H9 (cell line): Measurements from ENCODE around the gene TRIM9. TPM values are rescaled to one million over a fixed set of nuclear protein-coding genes. Genes with fewer than 3 reads are reported as not detected.

Experiments
- DNase-seq: peaks from one replicate; pipeline ENCODE4 v3.0.0-alpha.2; 2017
- H2AFZ ChIP-seq: one replicate; pipeline ENCODE4 v1.6.1; 2013; ENCODE audit warnings: mild to moderate bottlenecking, low read length, control low read depth, moderate library complexity
- H2AK5ac ChIP-seq: 2 replicates; pipeline ENCODE4 v1.6.1; 2013; ENCODE audit warnings: low read length, control low read depth, mixed read lengths; ENCODE audit not compliant: insufficient read length
- H2BK120ac ChIP-seq: one replicate; pipeline ENCODE4 v1.6.1; 2013; ENCODE audit warnings: low read depth, mild to moderate bottlenecking, low read length, control low read depth, inconsistent platforms; ENCODE audit not compliant: poor library complexity, severe bottlenecking
- H2BK12ac ChIP-seq: 2 replicates; pipeline ENCODE4 v1.6.1; 2013; ENCODE audit warnings: low read length, control low read depth, mixed read lengths, low read depth; ENCODE audit not compliant: insufficient read length
- H2BK15ac ChIP-seq: 2 replicates; pipeline ENCODE4 v1.6.1; 2013; ENCODE audit warnings: low read depth, low read length, control low read depth
- H2BK20ac ChIP-seq: one replicate; pipeline ENCODE4 v1.6.1; 2013; ENCODE audit warnings: low read depth, mild to moderate bottlenecking, low read length, control low read depth, inconsistent platforms; ENCODE audit not compliant: poor library complexity, severe bottlenecking
- H2BK5ac ChIP-seq: 2 replicates; pipeline ENCODE4 v1.6.1; 2013; ENCODE audit warnings: low read length, control low read depth, mixed read lengths; ENCODE audit not compliant: insufficient read length
- H3K14ac ChIP-seq: 2 replicates; pipeline ENCODE4 v1.6.1; 2013; ENCODE audit warnings: low read length, control low read depth; ENCODE audit not compliant: insufficient read depth
- H3K18ac ChIP-seq: 2 replicates; pipeline ENCODE4 v1.6.1; 2013; ENCODE audit warnings: low read depth, mild to moderate bottlenecking, mixed read lengths, low read length, control low read depth; ENCODE audit not compliant: insufficient read length
- H3K23ac ChIP-seq: 2 replicates; pipeline ENCODE4 v1.6.1; 2013; ENCODE audit warnings: low read length, control low read depth, mixed read lengths, low read depth; ENCODE audit not compliant: insufficient read length
- H3K23me2 ChIP-seq: 2 replicates; pipeline ENCODE4 v1.6.1; 2013; ENCODE audit warnings: low read depth, mild to moderate bottlenecking, mixed read lengths, low read length, control low read depth; ENCODE audit not compliant: insufficient read length, poor library complexity, severe bottlenecking
- H3K27ac ChIP-seq: 2 replicates; pipeline ENCODE4 v1.5.1; 2013; ENCODE audit warnings: low read length, control low read depth, mixed read lengths, low read depth; ENCODE audit not compliant: insufficient read length
- H3K27me3 ChIP-seq: 2 replicates; pipeline ENCODE4 v1.6.1; 2013; ENCODE audit warnings: low read length, control low read depth, inconsistent platforms; ENCODE audit not compliant: insufficient read depth
- H3K4ac ChIP-seq: 2 replicates; pipeline ENCODE4 v1.6.1; 2013; ENCODE audit warnings: low read depth, mild to moderate bottlenecking, control low read depth, inconsistent platforms, low read length, moderate library complexity
- H3K4me1 ChIP-seq: 2 replicates; pipeline ENCODE4 v1.6.1; 2013; ENCODE audit warnings: low read length, control low read depth, inconsistent platforms; ENCODE audit not compliant: insufficient read depth
- H3K4me2 ChIP-seq: 2 replicates; pipeline ENCODE4 v1.6.1; 2013; ENCODE audit warnings: low read length, control low read depth, mixed read lengths; ENCODE audit not compliant: insufficient read length, insufficient read depth
- H3K56ac ChIP-seq: 2 replicates; pipeline ENCODE4 v1.6.1; 2013; ENCODE audit warnings: low read depth, mild to moderate bottlenecking, mixed read lengths, low read length, control low read depth; ENCODE audit not compliant: insufficient read length
- H3K79me1 ChIP-seq: 2 replicates; pipeline ENCODE4 v1.6.1; 2013; ENCODE audit warnings: low read depth, mild to moderate bottlenecking, moderate library complexity, low read length, control low read depth, inconsistent platforms; ENCODE audit not compliant: insufficient read depth, poor library complexity, severe bottlenecking
- H3K79me2 ChIP-seq: 2 replicates; pipeline ENCODE4 v1.6.1; 2013; ENCODE audit warnings: low read length, control low read depth, inconsistent platforms; ENCODE audit not compliant: insufficient read depth
- H3K9ac ChIP-seq: 2 replicates; pipeline ENCODE4 v1.6.1; 2013; ENCODE audit warnings: low read length, control low read depth, mixed read lengths; ENCODE audit not compliant: insufficient read length; ENCODE audit errors: extremely low read depth
- H3K9me3 ChIP-seq: one replicate; pipeline ENCODE4 v1.6.1; 2013; ENCODE audit warnings: low read depth, low read length, inconsistent platforms; ENCODE audit not compliant: control insufficient read depth
- H3T11ph ChIP-seq: one replicate; pipeline ENCODE4 v1.6.1; 2013; ENCODE audit warnings: mild to moderate bottlenecking, low read length, control low read depth, inconsistent platforms
- H4K20me1 ChIP-seq: one replicate; pipeline ENCODE4 v1.6.1; 2013; ENCODE audit not compliant: control insufficient read depth, insufficient read length, insufficient read depth
- H4K5ac ChIP-seq: 2 replicates; pipeline ENCODE4 v1.6.1; 2013; ENCODE audit warnings: low read depth, mild to moderate bottlenecking, mixed read lengths, low read length, control low read depth; ENCODE audit not compliant: insufficient read length
- H4K8ac ChIP-seq: replicated peaks from 2 replicates; pipeline ENCODE4 v1.6.1; 2013; ENCODE audit warnings: low read length, control low read depth, mixed read lengths, low read depth; ENCODE audit not compliant: insufficient read length
- H4K91ac ChIP-seq: 2 replicates; pipeline ENCODE4 v1.6.1; 2013; ENCODE audit warnings: low read depth, mild to moderate bottlenecking, moderate library complexity, mixed read lengths, low read length, control low read depth; ENCODE audit not compliant: insufficient read length
- H3K27ac Mint-ChIP-seq, 3 experiments: 2 replicates in 2 of 3; 3 replicates in 1 of 3; pipeline ENCODE4 v1.8.0; 2020 to 2021; ENCODE audit warnings: mixed read lengths in 3 of 3, mild to moderate bottlenecking in 1 of 3, moderate library complexity in 1 of 3
- H3K27me3 Mint-ChIP-seq: 2 replicates; pipeline ENCODE4 v1.8.0; 2021; ENCODE audit warnings: low read depth, mild to moderate bottlenecking, moderate library complexity, mixed read lengths
- H3K36me3 Mint-ChIP-seq, 3 experiments: 2 replicates in 2 of 3; 3 replicates in 1 of 3; pipeline ENCODE4 v1.8.0; 2020 to 2021; ENCODE audit warnings: low read depth in 3 of 3, mixed read lengths in 3 of 3; ENCODE audit not compliant: insufficient read depth in 1 of 3
- H3K4me1 Mint-ChIP-seq, 2 experiments: 2 replicates each; pipeline ENCODE4 v1.8.0; 2020; ENCODE audit warnings: mixed read lengths in 2 of 2
- H3K4me3 Mint-ChIP-seq, 2 experiments: 2 replicates in 1 of 2; 3 replicates in 1 of 2; pipeline ENCODE4 v1.8.0; 2020 to 2021; ENCODE audit warnings: mild to moderate bottlenecking in 2 of 2, mixed read lengths in 2 of 2, moderate library complexity in 1 of 2
- H3K9me3 Mint-ChIP-seq, 2 experiments: 2 replicates in 1 of 2; 3 replicates in 1 of 2; pipeline ENCODE4 v1.8.0; 2020; ENCODE audit warnings: mild to moderate bottlenecking in 2 of 2, mixed read lengths in 2 of 2, moderate library complexity in 1 of 2
- CTCF ChIP-seq: fragments of 200-600 bp; sonication (generic); conservative IDR thresholded peaks from 3 replicates; pipeline ENCODE4 v1.8.0; 2021; ENCODE audit warnings: antibody characterized with exemption, mild to moderate bottlenecking
- total RNA-seq: library from RNA; stranded (reverse); gene quantifications from 2 replicates; pipeline ENCODE4 v1.2.1, GENCODE V29; 2021

Gene TRIM9
- total RNA-seq, 1 experiment from 2014 or later, result 0.98 TPM

- no peaks in the 10 kb centered on the region for H3K27me3 ChIP-seq
- no peaks in the 10 kb centered on the region; the same call in 1 of the 2 replicates for H3K27me3 Mint-ChIP-seq
- no peak overlapping the region for H3K18ac ChIP-seq
- no peak for TF ChIP-seq CTCF
- no peak overlapping the region for H3T11ph ChIP-seq
- H4K20me1 ChIP-seq, result no peaks in the 10 kb centered on the region
- no peak overlapping the region for H4K91ac ChIP-seq
- DNase-seq, result no peak
- no peaks in the 10 kb centered on the region for H3K9me3 Mint-ChIP-seq
- H2BK12ac ChIP-seq, result no peak overlapping the region
- no peaks in the 10 kb centered on the region for H3K4me1 Mint-ChIP-seq
- H3K27ac Mint-ChIP-seq, result no peak overlapping the region
- no peaks in the 10 kb centered on the region for H3K36me3 Mint-ChIP-seq
- no peak overlapping the region for H3K23ac ChIP-seq
- no peak overlapping the region for H2BK20ac ChIP-seq
- H4K5ac ChIP-seq, result no peak overlapping the region
- no peaks in the 10 kb centered on the region for H3K79me1 ChIP-seq
- H4K8ac ChIP-seq, result no peak overlapping the region
- no peaks in the 10 kb centered on the region for H3K4me1 ChIP-seq
- H3K23me2 ChIP-seq, result no peaks in the 10 kb centered on the region
- H2AK5ac ChIP-seq, result no peak overlapping the region
- no peak overlapping the region for H2AFZ ChIP-seq
- H3K4me2 ChIP-seq, result no peak overlapping the region
- no peaks in the 10 kb centered on the region for H3K79me2 ChIP-seq
- H3K9ac ChIP-seq, result no peak overlapping the region
- H2BK5ac ChIP-seq, result no peak overlapping the region
- H2BK15ac ChIP-seq, result no peak overlapping the region
- H3K14ac ChIP-seq, result no peak overlapping the region
- H3K4ac ChIP-seq, result no peak overlapping the region
- H3K56ac ChIP-seq, result no peak overlapping the region
- H3K4me3 Mint-ChIP-seq, result no peak overlapping the region
- no peak overlapping the region for H3K27ac ChIP-seq
- H2BK120ac ChIP-seq, result no peak overlapping the region
- H3K9me3 ChIP-seq, result no peaks in the 10 kb centered on the region
These were observed 86.5 kb downstream of the TRIM9 start for GRCh38 chr14:51008446-51008845.
